ENCODE results near the gene CCDC33.

DNA sequence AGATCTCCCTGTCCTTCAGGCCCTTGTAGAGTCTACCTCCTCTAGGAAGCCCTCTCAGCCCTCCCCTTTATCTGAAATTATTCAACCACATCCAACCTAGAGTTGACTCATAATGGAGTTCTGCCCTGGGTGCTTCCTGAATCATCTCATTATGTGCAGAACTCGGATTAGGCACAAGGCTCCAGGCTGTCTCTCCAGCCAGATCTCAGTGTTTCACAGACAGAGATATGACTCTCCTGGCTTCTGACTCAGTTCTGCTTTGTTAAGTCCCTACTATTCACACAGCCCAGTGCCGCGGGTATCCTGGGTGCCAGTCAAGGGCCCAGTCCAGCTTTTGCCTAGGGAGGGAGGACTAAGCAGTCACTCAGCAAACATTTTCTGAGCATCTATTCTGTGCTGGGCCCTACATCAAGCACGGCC, 42.8 kb upstream of the CCDC33 start:
- peak; percentile 25 to 85; a peak in 2 of 4 replicates for TF ChIP-seq EP300 (IDR thresholded peaks at IDR 0.05; ENCODE audit: borderline replicate concordance in 1 of 2, low read depth in 1 of 2, low read length in 1 of 2)
- TF ChIP-seq POLR2AphosphoS5 (IDR thresholded peaks at IDR 0.05; ENCODE audit: low read depth, low read length): peak; percentile 29
- TF ChIP-seq, protein P1, sequence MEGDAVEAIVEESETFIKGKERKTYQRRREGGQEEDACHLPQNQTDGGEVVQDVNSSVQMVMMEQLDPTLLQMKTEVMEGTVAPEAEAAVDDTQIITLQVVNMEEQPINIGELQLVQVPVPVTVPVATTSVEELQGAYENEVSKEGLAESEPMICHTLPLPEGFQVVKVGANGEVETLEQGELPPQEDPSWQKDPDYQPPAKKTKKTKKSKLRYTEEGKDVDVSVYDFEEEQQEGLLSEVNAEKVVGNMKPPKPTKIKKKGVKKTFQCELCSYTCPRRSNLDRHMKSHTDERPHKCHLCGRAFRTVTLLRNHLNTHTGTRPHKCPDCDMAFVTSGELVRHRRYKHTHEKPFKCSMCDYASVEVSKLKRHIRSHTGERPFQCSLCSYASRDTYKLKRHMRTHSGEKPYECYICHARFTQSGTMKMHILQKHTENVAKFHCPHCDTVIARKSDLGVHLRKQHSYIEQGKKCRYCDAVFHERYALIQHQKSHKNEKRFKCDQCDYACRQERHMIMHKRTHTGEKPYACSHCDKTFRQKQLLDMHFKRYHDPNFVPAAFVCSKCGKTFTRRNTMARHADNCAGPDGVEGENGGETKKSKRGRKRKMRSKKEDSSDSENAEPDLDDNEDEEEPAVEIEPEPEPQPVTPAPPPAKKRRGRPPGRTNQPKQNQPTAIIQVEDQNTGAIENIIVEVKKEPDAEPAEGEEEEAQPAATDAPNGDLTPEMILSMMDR (IDR thresholded peaks at IDR 0.05): no peak
- TF ChIP-seq REST (IDR thresholded peaks at IDR 0.05; ENCODE audit: low read depth, low read length): 0 out of 2 replicates have a peak, but pooled peaks have one; percentile 8
- no peak; the same call in 1 of the 2 replicates for TF ChIP-seq ELF1 (IDR thresholded peaks at IDR 0.05)
- TF ChIP-seq TAF1 (IDR thresholded peaks at IDR 0.05; ENCODE audit: borderline replicate concordance, low read depth, low read length): no peak
- peak; percentile 92 for TF ChIP-seq FOSL2 (IDR thresholded peaks at IDR 0.05; ENCODE audit: borderline replicate concordance, low read depth)
- TF ChIP-seq RFX5 (IDR thresholded peaks at IDR 0.05; ENCODE audit: low read length): no peak
- TF ChIP-seq, protein P2, sequence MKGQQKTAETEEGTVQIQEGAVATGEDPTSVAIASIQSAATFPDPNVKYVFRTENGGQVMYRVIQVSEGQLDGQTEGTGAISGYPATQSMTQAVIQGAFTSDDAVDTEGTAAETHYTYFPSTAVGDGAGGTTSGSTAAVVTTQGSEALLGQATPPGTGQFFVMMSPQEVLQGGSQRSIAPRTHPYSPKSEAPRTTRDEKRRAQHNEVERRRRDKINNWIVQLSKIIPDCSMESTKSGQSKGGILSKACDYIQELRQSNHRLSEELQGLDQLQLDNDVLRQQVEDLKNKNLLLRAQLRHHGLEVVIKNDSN (IDR thresholded peaks at IDR 0.05; ENCODE audit: borderline replicate concordance, low read depth): no peak
- 0 out of 2 replicates have a peak, but pooled peaks have one; percentile 11 for TF ChIP-seq RAD21 (IDR thresholded peaks at IDR 0.05; ENCODE audit: low read length)
- TF ChIP-seq GATA2 (CRISPR knock-in tag; IDR thresholded peaks at IDR 0.05): no peak; the same call in 1 of the 2 replicates
- TF ChIP-seq, protein P3, sequence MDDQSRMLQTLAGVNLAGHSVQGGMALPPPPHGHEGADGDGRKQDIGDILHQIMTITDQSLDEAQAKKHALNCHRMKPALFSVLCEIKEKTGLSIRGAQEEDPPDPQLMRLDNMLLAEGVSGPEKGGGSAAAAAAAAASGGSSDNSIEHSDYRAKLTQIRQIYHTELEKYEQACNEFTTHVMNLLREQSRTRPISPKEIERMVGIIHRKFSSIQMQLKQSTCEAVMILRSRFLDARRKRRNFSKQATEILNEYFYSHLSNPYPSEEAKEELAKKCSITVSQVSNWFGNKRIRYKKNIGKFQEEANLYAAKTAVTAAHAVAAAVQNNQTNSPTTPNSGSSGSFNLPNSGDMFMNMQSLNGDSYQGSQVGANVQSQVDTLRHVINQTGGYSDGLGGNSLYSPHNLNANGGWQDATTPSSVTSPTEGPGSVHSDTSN (IDR thresholded peaks at IDR 0.05): peak; percentile 57
- TF ChIP-seq, protein P4, sequence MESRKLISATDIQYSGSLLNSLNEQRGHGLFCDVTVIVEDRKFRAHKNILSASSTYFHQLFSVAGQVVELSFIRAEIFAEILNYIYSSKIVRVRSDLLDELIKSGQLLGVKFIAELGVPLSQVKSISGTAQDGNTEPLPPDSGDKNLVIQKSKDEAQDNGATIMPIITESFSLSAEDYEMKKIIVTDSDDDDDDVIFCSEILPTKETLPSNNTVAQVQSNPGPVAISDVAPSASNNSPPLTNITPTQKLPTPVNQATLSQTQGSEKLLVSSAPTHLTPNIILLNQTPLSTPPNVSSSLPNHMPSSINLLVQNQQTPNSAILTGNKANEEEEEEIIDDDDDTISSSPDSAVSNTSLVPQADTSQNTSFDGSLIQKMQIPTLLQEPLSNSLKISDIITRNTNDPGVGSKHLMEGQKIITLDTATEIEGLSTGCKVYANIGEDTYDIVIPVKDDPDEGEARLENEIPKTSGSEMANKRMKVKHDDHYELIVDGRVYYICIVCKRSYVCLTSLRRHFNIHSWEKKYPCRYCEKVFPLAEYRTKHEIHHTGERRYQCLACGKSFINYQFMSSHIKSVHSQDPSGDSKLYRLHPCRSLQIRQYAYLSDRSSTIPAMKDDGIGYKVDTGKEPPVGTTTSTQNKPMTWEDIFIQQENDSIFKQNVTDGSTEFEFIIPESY (IDR thresholded peaks at IDR 0.05; ENCODE audit: borderline replicate concordance, low read depth): no peak
- TF ChIP-seq, protein P5, sequence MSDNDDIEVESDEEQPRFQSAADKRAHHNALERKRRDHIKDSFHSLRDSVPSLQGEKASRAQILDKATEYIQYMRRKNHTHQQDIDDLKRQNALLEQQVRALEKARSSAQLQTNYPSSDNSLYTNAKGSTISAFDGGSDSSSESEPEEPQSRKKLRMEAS (IDR thresholded peaks at IDR 0.05; ENCODE audit: low read depth): peak; percentile 69; the same call in 1 of the 2 replicates
